Esophagus muscularis mucosa (tissue), 4 donors: ENCODE data around the gene ZNF850. TPM values are rescaled to one million over a fixed set of nuclear protein-coding genes. Genes with fewer than 3 reads are reported as not detected.
"Not testable (repeated sequence)": the region's sequence is repeated elsewhere in the genome, so short reads cannot be mapped to it uniquely, and the experiment has no call there.

ENCODE experiments used
- DNase-seq: peaks from one replicate; pipeline ENCODE4 v3.0.0-alpha.2; 2017; ENCODE audit errors: extremely low spot score
- H3K27ac ChIP-seq, 4 donors: fragments of 200-600 bp; sonication (generic); replicated peaks in 1 of 4; 1 replicate in 3 of 4; 2 replicates in 1 of 4; pipeline ENCODE4 v1.5.1; 2016 to 2019; ENCODE audit warnings: mild to moderate bottlenecking in 1 of 4
- H3K27me3 ChIP-seq, 4 donors: fragments of 200-600 bp; sonication (generic); one replicate each; pipeline versions ENCODE4 v1.5.1 to v1.6.0; 2016 to 2019
- H3K36me3 ChIP-seq, 4 donors: fragments of 200-600 bp; sonication (generic); one replicate each; pipeline ENCODE4 v1.5.1; 2016 to 2019
- H3K4me1 ChIP-seq, 4 donors: fragments of 200-600 bp; sonication (generic); one replicate each; pipeline ENCODE4 v1.5.1; 2016 to 2019
- H3K4me3 ChIP-seq, 4 donors: fragments of 200-600 bp; sonication (generic); 1 replicate in 2 of 4; 2 replicates in 2 of 4; pipeline ENCODE4 v1.5.1; 2016 to 2019; ENCODE audit warnings: mild to moderate bottlenecking in 4 of 4, moderate library complexity in 1 of 4
- H3K9me3 ChIP-seq, 4 donors: fragments of 200-600 bp; sonication (generic); 1 replicate in 3 of 4; 2 replicates in 1 of 4; pipeline ENCODE4 v1.5.1; 2016 to 2019
- CTCF ChIP-seq, 3 experiments: fragments of 200-600 bp in 2 of 3; fragments of 450-650 bp in 1 of 3; sonication (generic) in 2 of 3; IDR thresholded peaks; one replicate each; pipeline ENCODE4 v1.5.1; 2017 to 2019; ENCODE audit warnings: antibody characterized with exemption in 3 of 3, mild to moderate bottlenecking in 2 of 3, moderate library complexity in 1 of 3
- EP300 ChIP-seq: sonication (generic); formaldehyde crosslinking; IDR thresholded peaks from one replicate; pipeline ENCODE4 v1.6.1; 2017; ENCODE audit warnings: antibody characterized with exemption
- POLR2A ChIP-seq: fragments of 450-650 bp; IDR thresholded peaks from one replicate; pipeline ENCODE4 v1.6.1; 2017; ENCODE audit warnings: antibody characterized with exemption, moderate library complexity, mild to moderate bottlenecking, low read depth
- POLR2AphosphoS5 ChIP-seq, 2 donors: sonication (generic); formaldehyde crosslinking; IDR thresholded peaks; one replicate each; pipeline ENCODE4 v1.6.1; 2017; ENCODE audit warnings: antibody characterized with exemption in 2 of 2
- WGBS: methylation state at CpG from one replicate; pipeline ENCODE4 v1.1.5; 2018; 5-methylcytosine and 5-hydroxymethylcytosine counted together
- intact Hi-C: fragments of 100-400 bp; cut with DNase I; formaldehyde crosslinking; loops from one replicate; pipeline ENCODE4 v1.15.1; 2023
- total RNA-seq, 4 donors: library from RNA; depleted of rRNA; stranded (reverse); fragments of >200 nt; gene quantifications; one replicate each; pipeline versions ENCODE4 v1.1.0 to v1.2.1, GENCODE V29; 2016

Gene ZNF850
- total RNA-seq, 4 donors from 2014 or later = 1.3 to 2.4 (median 2.0) TPM

GRCh38 chr19:36748431-36749275, 24.0 kb downstream of the ZNF850 start:
- Histone ChIP-seq H3K27me3 (no peaks in the 10 kb centered on the region), H3K4me1 (no peaks in the 10 kb centered on the region), H3K27ac (no peak overlapping the region), H3K4me3 (no peak overlapping the region), H3K36me3 (peaks cover 61 to 93% (median 79%) of the 10 kb centered on the region in 4 donors), H3K9me3 (peaks cover 11 to 100% (median 100%) of the 10 kb centered on the region in 4 donors)
- intact Hi-C loops = no loop called here
- no peak for DNase-seq
- 97% methylated on average over 10 of the region's 10 CpGs for WGBS
- no peak for TF ChIP-seq POLR2A
- TF ChIP-seq EP300 = no peak
- TF ChIP-seq POLR2AphosphoS5 (IDR thresholded peaks at IDR 0.05) = no peak
- TF ChIP-seq CTCF (IDR thresholded peaks at IDR 0.05) = no peak

DNA sequence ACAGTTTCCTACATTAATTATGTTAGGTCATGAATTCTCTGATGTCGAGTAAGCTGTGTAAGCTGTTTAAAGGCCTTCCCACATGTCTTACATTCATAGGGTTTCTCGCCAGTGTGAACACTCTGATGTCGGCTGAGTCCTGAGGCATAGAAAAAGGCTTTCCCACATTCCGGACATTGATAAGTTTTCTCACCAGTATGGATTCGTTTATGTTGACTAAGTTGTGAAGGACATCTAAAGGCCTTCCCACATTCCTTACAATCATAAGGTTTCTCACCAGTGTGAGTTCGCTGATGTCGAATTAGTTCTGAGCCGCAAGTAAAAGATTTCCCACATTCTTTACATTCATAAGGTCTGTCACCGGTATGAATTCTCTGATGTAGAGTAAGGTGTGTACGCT, 24.9 kb downstream of the ZNF850 start:
- Histone ChIP-seq H3K27me3 (no peaks in the 10 kb centered on the region), H3K4me3 (no peak overlapping the region), H3K9me3 (peaks cover 11 to 100% (median 100%) of the 10 kb centered on the region in 4 donors), H3K36me3 (peaks cover 59 to 91% (median 73%) of the 10 kb centered on the region in 4 donors), H3K27ac (no peak overlapping the region), H3K4me1 (no peaks in the 10 kb centered on the region)
- no peak for DNase-seq
- 97% methylated on average over 10 of the region's 10 CpGs for WGBS
- intact Hi-C loops = no loop called here
- no peak for TF ChIP-seq POLR2AphosphoS5 (IDR thresholded peaks at IDR 0.05)
- no peak for TF ChIP-seq CTCF (IDR thresholded peaks at IDR 0.05)
- no peak for TF ChIP-seq POLR2A
- TF ChIP-seq EP300 = no peak

GRCh38 chr19:36745870-36746269, 26.7 kb downstream of the ZNF850 start:
- Histone ChIP-seq H3K4me1 (no peaks in the 10 kb centered on the region), H3K9me3 (peaks cover 11 to 100% (median 100%) of the 10 kb centered on the region in 4 donors), H3K36me3 (peaks cover 52 to 77% (median 58%) of the 10 kb centered on the region in 4 donors), H3K4me3 (no peak overlapping the region), H3K27me3 (no peaks in the 10 kb centered on the region), H3K27ac (no peak overlapping the region)
- TF ChIP-seq EP300 (no peak), POLR2A (no peak), CTCF (IDR thresholded peaks at IDR 0.05) (no peak), POLR2AphosphoS5 (IDR thresholded peaks at IDR 0.05) (no peak)
- WGBS = 97% methylated on average over 4 of the region's 4 CpGs
- no peak for DNase-seq
- intact Hi-C loops = no loop called here

GRCh38 chr19:36736166-36736565, 36.4 kb downstream of the ZNF850 start:
- WGBS = 57% methylated on average over 9 of the region's 9 CpGs
- DNase-seq, intact Hi-C loops, H3K27me3 ChIP-seq, H3K27ac ChIP-seq, H3K4me3 ChIP-seq, H3K4me1 ChIP-seq: not testable (repeated sequence)
- peaks cover 0 to 100% (median 97%) of the 10 kb centered on the region in 4 donors for H3K9me3 ChIP-seq
- H3K36me3 ChIP-seq = peaks cover 9 to 32% (median 24%) of the 10 kb centered on the region in 4 donors

DNA sequence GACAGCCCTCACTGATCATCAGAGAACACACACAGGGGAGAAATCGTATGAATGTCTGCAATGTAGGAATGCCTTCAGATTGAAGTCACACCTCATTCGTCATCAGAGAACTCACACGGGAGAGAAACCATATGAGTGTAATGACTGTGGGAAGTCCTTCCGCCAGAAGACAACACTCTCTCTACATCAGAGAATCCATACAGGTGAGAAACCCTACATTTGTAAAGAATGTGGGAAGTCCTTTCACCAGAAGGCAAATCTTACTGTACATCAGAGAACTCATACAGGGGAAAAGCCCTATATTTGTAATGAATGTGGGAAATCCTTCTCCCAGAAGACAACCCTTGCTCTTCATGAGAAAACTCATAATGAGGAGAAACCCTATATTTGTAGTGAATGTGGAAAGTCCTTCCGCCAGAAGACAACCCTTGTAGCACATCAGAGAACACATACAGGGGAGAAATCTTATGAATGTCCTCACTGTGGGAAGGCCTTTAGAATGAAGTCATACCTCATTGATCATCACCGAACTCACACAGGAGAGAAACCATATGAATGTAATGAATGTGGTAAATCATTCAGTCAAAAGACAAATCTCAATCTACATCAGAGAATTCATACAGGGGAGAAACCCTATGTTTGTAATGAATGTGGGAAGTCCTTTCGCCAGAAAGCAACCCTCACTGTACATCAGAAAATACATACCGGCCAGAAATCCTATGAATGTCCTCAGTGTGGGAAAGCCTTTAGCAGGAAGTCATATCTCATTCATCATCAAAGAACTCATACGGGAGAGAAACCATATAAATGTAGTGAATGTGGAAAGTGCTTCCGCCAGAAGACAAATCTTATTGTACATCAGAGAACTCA, 52.7 kb downstream of the ZNF850 start:
- no peaks in the 10 kb centered on the region for H3K4me1 ChIP-seq
- no peak for DNase-seq
- H3K9me3 ChIP-seq = peaks cover 25 to 100% (median 100%) of the 10 kb centered on the region in 4 donors
- 98% methylated on average over 10 of the region's 10 CpGs for WGBS
- H3K36me3 ChIP-seq = peaks cover 69 to 94% (median 78%) of the 10 kb centered on the region in 4 donors
- no peaks in the 10 kb centered on the region for H3K27me3 ChIP-seq
- no peak overlapping the region for H3K27ac ChIP-seq
- no peak for TF ChIP-seq EP300
- TF ChIP-seq POLR2AphosphoS5 (IDR thresholded peaks at IDR 0.05) = no peak
- TF ChIP-seq CTCF (IDR thresholded peaks at IDR 0.05) = no peak
- no peak for TF ChIP-seq POLR2A
- intact Hi-C loops = no loop called here
- H3K4me3 ChIP-seq = peak overlapping the region in 1 of 4 donors; percentile 6
